Measurements from ENCODE around the gene DLG2.
A peak's percentile ranks its signal among the peaks of the same experiment; 100 is the strongest.

DLG2 gene

DNA sequence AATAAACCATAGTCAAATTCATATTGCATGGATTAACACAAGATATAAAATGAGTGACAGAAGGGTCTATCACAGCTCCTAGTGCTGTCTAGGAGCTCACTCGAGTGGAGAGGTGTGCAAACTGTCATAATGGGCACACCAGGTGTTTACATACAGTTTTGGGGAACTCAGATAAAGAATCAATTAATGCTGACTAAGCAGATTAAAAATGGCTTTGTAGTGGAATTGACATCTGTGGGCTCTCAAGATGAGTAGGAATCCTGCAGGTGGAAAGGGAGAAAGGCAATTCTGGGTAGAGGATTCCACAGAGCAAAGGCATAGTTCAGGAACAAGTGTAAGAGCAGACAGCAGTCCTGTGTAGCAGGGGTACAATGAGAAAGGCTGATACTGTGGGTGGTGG lies 1844.8 kb downstream of the DLG2 start:
- H2BK120ac ChIP-seq (ENCODE audit: low read depth, low read length) = no peak overlapping the region
- H4K91ac ChIP-seq (ENCODE audit: low read length) = no peak overlapping the region
- no peak overlapping the region for H3K27ac ChIP-seq (ENCODE audit: low read length, poor library complexity, severe bottlenecking)
- H4K8ac ChIP-seq (ENCODE audit: low read length) = no peak overlapping the region
- no peaks in the 10 kb centered on the region for H3K4me1 ChIP-seq (ENCODE audit: control insufficient read depth, insufficient read depth, low read depth, low read length)
- no peak overlapping the region for H3K4me2 ChIP-seq (ENCODE audit: low read length, poor library complexity, severe bottlenecking)
- no peak overlapping the region for H3K18ac ChIP-seq (ENCODE audit: low read depth in 1 of 2, low read length in 2 of 2)
- H2BK5ac ChIP-seq (ENCODE audit: low read depth, low read length, poor library complexity, severe bottlenecking) = no peak overlapping the region
- no peaks in the 10 kb centered on the region for H3K79me1 ChIP-seq (replicated peaks; ENCODE audit: low read length, poor library complexity, severe bottlenecking)
- no peak overlapping the region for H3K9ac ChIP-seq (ENCODE audit: low read length)
- H3K14ac ChIP-seq (ENCODE audit: low read length in 2 of 2) = no peak overlapping the region
- H3K4me3 ChIP-seq (ENCODE audit: insufficient read depth in 1 of 2, low read depth in 1 of 2, low read length in 2 of 2) = no peak overlapping the region
- H2AK5ac ChIP-seq (ENCODE audit: low read length, severe bottlenecking) = no peak overlapping the region
- no peak overlapping the region for H2AFZ ChIP-seq (ENCODE audit: low read depth, low read length)
- no peaks in the 10 kb centered on the region for H3K9me3 ChIP-seq (ENCODE audit: control insufficient read depth, low read length)
- H3K23ac ChIP-seq (ENCODE audit: low read length in 2 of 2) = no peak overlapping the region
- H3K4ac ChIP-seq (ENCODE audit: low read depth in 1 of 2, low read length in 2 of 2) = no peak overlapping the region
- no peak overlapping the region for H2BK15ac ChIP-seq (ENCODE audit: low read depth, poor library complexity, severe bottlenecking)
- no peaks in the 10 kb centered on the region for H3K27me3 ChIP-seq (ENCODE audit: control insufficient read depth in 1 of 2, insufficient read depth in 1 of 2, low read length in 2 of 2)
- no peak overlapping the region for H2BK12ac ChIP-seq (ENCODE audit: low read length in 2 of 2)
- 18% methylated on average over 1 of the region's 1 CpG for WGBS
- no peak for DNase-seq
- no peaks in the 10 kb centered on the region for H3K36me3 ChIP-seq (ENCODE audit: control insufficient read depth in 1 of 2, insufficient read depth in 2 of 2, low read depth in 1 of 2, low read length in 2 of 2)

GRCh38 chr11:83779876-83780275 lies 1847.3 kb downstream of the DLG2 start:
- H2BK12ac ChIP-seq (ENCODE audit: low read length in 2 of 2) = no peak overlapping the region
- H3K4me2 ChIP-seq (ENCODE audit: low read length, poor library complexity, severe bottlenecking) = no peak overlapping the region
- H3K4ac ChIP-seq (ENCODE audit: low read depth in 1 of 2, low read length in 2 of 2) = no peak overlapping the region

DNA sequence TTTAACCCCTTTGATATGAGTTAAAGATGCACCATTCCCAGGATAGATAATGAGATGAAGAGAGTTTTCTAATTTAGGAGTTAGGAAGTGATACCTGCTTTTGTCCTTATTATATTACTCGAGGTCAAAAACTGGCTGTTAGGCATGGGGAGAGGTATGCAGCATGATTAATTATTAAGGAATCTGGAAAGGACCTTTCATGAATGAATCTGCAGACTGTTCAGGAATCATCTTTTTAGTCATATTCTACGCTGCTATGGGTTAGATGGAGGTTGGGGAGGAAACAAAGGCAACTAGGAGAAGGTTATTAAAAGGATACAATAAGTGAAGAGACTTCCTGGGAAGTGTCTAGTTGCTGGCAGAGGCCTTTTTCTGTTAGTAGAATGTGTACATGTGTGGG lies 1848.5 kb downstream of the DLG2 start:
- no peak overlapping the region for H3K4ac ChIP-seq (ENCODE audit: low read depth in 1 of 2, low read length in 2 of 2)

More at GRCh38 chr11:83779876-83780275, 1847.3 kb downstream of the DLG2 start:
- no peak overlapping the region for H3K14ac ChIP-seq (ENCODE audit: low read length in 2 of 2)
- H3K4me1 ChIP-seq (ENCODE audit: control insufficient read depth, insufficient read depth, low read depth, low read length) = no peaks in the 10 kb centered on the region
- no peak overlapping the region for H3K4me3 ChIP-seq (ENCODE audit: insufficient read depth in 1 of 2, low read depth in 1 of 2, low read length in 2 of 2)
- no peaks in the 10 kb centered on the region for H3K36me3 ChIP-seq (ENCODE audit: control insufficient read depth in 1 of 2, insufficient read depth in 2 of 2, low read depth in 1 of 2, low read length in 2 of 2)
- no peak overlapping the region for H3K18ac ChIP-seq (ENCODE audit: low read depth in 1 of 2, low read length in 2 of 2)
- no peak overlapping the region for H2AK5ac ChIP-seq (ENCODE audit: low read length, severe bottlenecking)
- no peak overlapping the region for H2AFZ ChIP-seq (ENCODE audit: low read depth, low read length)
- DNase-seq = no peak
- no peaks in the 10 kb centered on the region for H3K27me3 ChIP-seq (ENCODE audit: control insufficient read depth in 1 of 2, insufficient read depth in 1 of 2, low read length in 2 of 2)
- H2BK5ac ChIP-seq (ENCODE audit: low read depth, low read length, poor library complexity, severe bottlenecking) = no peak overlapping the region
- 95% methylated on average over 2 of the region's 4 CpGs for WGBS
- no peak overlapping the region for H2BK120ac ChIP-seq (ENCODE audit: low read depth, low read length)
- no peak overlapping the region for H3K27ac ChIP-seq (ENCODE audit: low read length, poor library complexity, severe bottlenecking)
- no peak overlapping the region for H4K91ac ChIP-seq (ENCODE audit: low read length)
- H4K8ac ChIP-seq (ENCODE audit: low read length) = no peak overlapping the region
- H3K79me1 ChIP-seq (replicated peaks; ENCODE audit: low read length, poor library complexity, severe bottlenecking) = no peaks in the 10 kb centered on the region
- no peak overlapping the region for H3K23ac ChIP-seq (ENCODE audit: low read length in 2 of 2)
- no peak overlapping the region for H3K9ac ChIP-seq (ENCODE audit: low read length)
- H3K9me3 ChIP-seq (ENCODE audit: control insufficient read depth, low read length) = no peaks in the 10 kb centered on the region
- H2BK15ac ChIP-seq (ENCODE audit: low read depth, poor library complexity, severe bottlenecking) = no peak overlapping the region

DNA sequence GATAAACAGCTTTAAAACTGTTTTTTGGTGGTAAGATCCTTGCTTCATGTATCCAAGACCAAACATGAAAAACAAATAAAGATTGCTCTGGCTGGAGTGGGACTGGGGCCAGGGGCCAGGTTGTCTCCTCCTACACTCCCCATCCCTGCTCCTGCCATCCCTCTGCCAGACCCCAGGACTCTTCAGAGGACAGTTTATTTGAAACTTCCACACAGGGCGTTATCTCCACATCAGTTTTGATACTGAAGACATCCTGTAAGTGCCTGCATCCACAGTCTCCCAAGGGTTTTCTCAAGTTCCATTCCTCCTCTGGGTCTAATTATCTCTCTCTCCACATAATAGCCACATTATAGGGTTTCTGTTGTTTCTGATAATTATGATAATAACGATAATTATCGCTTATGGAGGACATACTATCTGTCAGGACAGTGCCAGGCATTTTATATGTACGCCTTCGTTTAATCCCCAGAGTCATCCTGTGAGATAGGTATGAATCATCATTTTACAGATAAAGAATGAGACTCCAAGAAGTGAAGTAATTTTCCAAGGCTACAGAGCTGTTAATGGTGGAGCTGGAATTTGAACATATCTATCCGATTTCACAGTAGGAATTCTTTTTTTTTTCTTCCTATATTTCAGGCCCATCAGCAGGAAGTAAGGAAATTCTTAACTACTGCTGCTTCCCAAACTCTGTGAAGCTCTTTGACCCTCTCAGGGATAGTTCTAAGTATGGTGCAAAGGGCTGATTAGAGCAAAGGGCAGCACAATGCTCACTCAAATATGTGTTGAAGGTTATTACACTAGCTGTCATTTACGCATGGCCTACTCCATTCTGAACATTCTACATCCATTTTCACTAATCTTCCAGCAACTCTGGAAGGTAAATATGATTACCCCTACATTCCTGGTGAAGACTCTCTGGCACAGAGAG lies 1852.9 kb downstream of the DLG2 start:
- WGBS = 66% methylated on average over 6 of the region's 7 CpGs
- H3K4ac ChIP-seq (ENCODE audit: low read depth in 1 of 2, low read length in 2 of 2) = no peak overlapping the region
- no peak overlapping the region for H3K14ac ChIP-seq (ENCODE audit: low read length in 2 of 2)
- H4K91ac ChIP-seq (ENCODE audit: low read length) = no peak overlapping the region
- H3K79me1 ChIP-seq (replicated peaks; ENCODE audit: low read length, poor library complexity, severe bottlenecking) = no peaks in the 10 kb centered on the region
- no peak overlapping the region for H4K8ac ChIP-seq (ENCODE audit: low read length)
- no peak overlapping the region for H2BK120ac ChIP-seq (ENCODE audit: low read depth, low read length)
- no peaks in the 10 kb centered on the region for H3K36me3 ChIP-seq (ENCODE audit: control insufficient read depth in 1 of 2, insufficient read depth in 2 of 2, low read depth in 1 of 2, low read length in 2 of 2)
- no peak overlapping the region for H3K18ac ChIP-seq (ENCODE audit: low read depth in 1 of 2, low read length in 2 of 2)
- peak; percentile 24 for DNase-seq
- H3K4me1 ChIP-seq (ENCODE audit: control insufficient read depth, insufficient read depth, low read depth, low read length) = no peaks in the 10 kb centered on the region
- H2AK5ac ChIP-seq (ENCODE audit: low read length, severe bottlenecking) = no peak overlapping the region
- H3K9ac ChIP-seq (ENCODE audit: low read length) = no peak overlapping the region
- no peak overlapping the region for H3K27ac ChIP-seq (ENCODE audit: low read length, poor library complexity, severe bottlenecking)
- H2BK12ac ChIP-seq (ENCODE audit: low read length in 2 of 2) = no peak overlapping the region
- no peak overlapping the region for H2AFZ ChIP-seq (ENCODE audit: low read depth, low read length)
- no peak overlapping the region for H3K4me3 ChIP-seq (ENCODE audit: insufficient read depth in 1 of 2, low read depth in 1 of 2, low read length in 2 of 2)
- no peaks in the 10 kb centered on the region for H3K9me3 ChIP-seq (ENCODE audit: control insufficient read depth, low read length)
- H3K4me2 ChIP-seq (ENCODE audit: low read length, poor library complexity, severe bottlenecking) = no peak overlapping the region
- H3K27me3 ChIP-seq (ENCODE audit: control insufficient read depth in 1 of 2, insufficient read depth in 1 of 2, low read length in 2 of 2) = no peaks in the 10 kb centered on the region
- H3K23ac ChIP-seq (ENCODE audit: low read length in 2 of 2) = no peak overlapping the region
- H2BK5ac ChIP-seq (ENCODE audit: low read depth, low read length, poor library complexity, severe bottlenecking) = no peak overlapping the region
- H2BK15ac ChIP-seq (ENCODE audit: low read depth, poor library complexity, severe bottlenecking) = no peak overlapping the region

More for the DNA sequence above, 1848.5 kb downstream of the DLG2 start:
- no peak overlapping the region for H2BK12ac ChIP-seq (ENCODE audit: low read length in 2 of 2)
- H3K36me3 ChIP-seq (ENCODE audit: control insufficient read depth in 1 of 2, insufficient read depth in 2 of 2, low read depth in 1 of 2, low read length in 2 of 2) = no peaks in the 10 kb centered on the region
- H4K91ac ChIP-seq (ENCODE audit: low read length) = no peak overlapping the region
- H3K4me3 ChIP-seq (ENCODE audit: insufficient read depth in 1 of 2, low read depth in 1 of 2, low read length in 2 of 2) = no peak overlapping the region
- H3K9ac ChIP-seq (ENCODE audit: low read length) = no peak overlapping the region
- no peak overlapping the region for H3K14ac ChIP-seq (ENCODE audit: low read length in 2 of 2)
- no peak overlapping the region for H4K8ac ChIP-seq (ENCODE audit: low read length)
- H2AK5ac ChIP-seq (ENCODE audit: low read length, severe bottlenecking) = no peak overlapping the region
- H2BK120ac ChIP-seq (ENCODE audit: low read depth, low read length) = no peak overlapping the region
- 59% methylated on average over 2 of the region's 2 CpGs for WGBS
- no peak overlapping the region for H3K23ac ChIP-seq (ENCODE audit: low read length in 2 of 2)
- H2AFZ ChIP-seq (ENCODE audit: low read depth, low read length) = no peak overlapping the region
- no peak overlapping the region for H3K27ac ChIP-seq (ENCODE audit: low read length, poor library complexity, severe bottlenecking)
- H2BK15ac ChIP-seq (ENCODE audit: low read depth, poor library complexity, severe bottlenecking) = no peak overlapping the region
- H2BK5ac ChIP-seq (ENCODE audit: low read depth, low read length, poor library complexity, severe bottlenecking) = no peak overlapping the region
- no peaks in the 10 kb centered on the region for H3K4me1 ChIP-seq (ENCODE audit: control insufficient read depth, insufficient read depth, low read depth, low read length)
- H3K79me1 ChIP-seq (replicated peaks; ENCODE audit: low read length, poor library complexity, severe bottlenecking) = no peaks in the 10 kb centered on the region
- DNase-seq = no peak
- no peak overlapping the region for H3K4me2 ChIP-seq (ENCODE audit: low read length, poor library complexity, severe bottlenecking)
- no peaks in the 10 kb centered on the region for H3K9me3 ChIP-seq (ENCODE audit: control insufficient read depth, low read length)
- H3K27me3 ChIP-seq (ENCODE audit: control insufficient read depth in 1 of 2, insufficient read depth in 1 of 2, low read length in 2 of 2) = no peaks in the 10 kb centered on the region
- no peak overlapping the region for H3K18ac ChIP-seq (ENCODE audit: low read depth in 1 of 2, low read length in 2 of 2)

All from mesenchymal stem cell (in vitro differentiated cells and primary cell).